Brain microvascular endothelial cell (primary cell): ENCODE measurements around the gene CAPG.
A peak's percentile ranks its signal among the peaks of the same experiment; 100 is the strongest.

Experiments
- DNase-seq: peaks from one replicate; pipeline ENCODE4 v3.0.0-alpha.2; 2020
- H3K27ac ChIP-seq: fragments of 250-450 bp; sonication (Bioruptor Pico); 2 replicates; pipeline ENCODE4 v1.5.1; 2020; ENCODE audit warnings: mild to moderate bottlenecking, moderate library complexity
- H3K27me3 ChIP-seq: fragments of 250-450 bp; sonication (Bioruptor Pico); replicated peaks from 2 replicates; pipeline ENCODE4 v1.5.1; 2020; ENCODE audit warnings: mild to moderate bottlenecking
- H3K36me3 ChIP-seq: fragments of 250-450 bp; sonication (Bioruptor Pico); replicated peaks from 2 replicates; pipeline ENCODE4 v1.5.1; 2020; ENCODE audit warnings: mild to moderate bottlenecking
- H3K4me3 ChIP-seq: 2 replicates; pipeline ENCODE4 v1.5.1; 2011; ENCODE audit warnings: low read depth, mild to moderate bottlenecking, control low read depth, low read length, moderate library complexity
- in situ Hi-C: cut with HindIII; loops from 2 replicates; pipeline ENCODE4 v1.10.0; 2017; ENCODE audit warnings: low sequenced_read_pairs, low pct_ligation_motif_present
- TF ChIP-seq, protein P1 (sequence below): IDR thresholded peaks from 2 replicates; pipeline ENCODE4 v1.5.1; 2011; ENCODE audit warnings: low read depth, mild to moderate bottlenecking, moderate library complexity, low read length, control low read depth, inconsistent platforms; ENCODE audit errors: missing control alignments

CAPG gene

DNA sequence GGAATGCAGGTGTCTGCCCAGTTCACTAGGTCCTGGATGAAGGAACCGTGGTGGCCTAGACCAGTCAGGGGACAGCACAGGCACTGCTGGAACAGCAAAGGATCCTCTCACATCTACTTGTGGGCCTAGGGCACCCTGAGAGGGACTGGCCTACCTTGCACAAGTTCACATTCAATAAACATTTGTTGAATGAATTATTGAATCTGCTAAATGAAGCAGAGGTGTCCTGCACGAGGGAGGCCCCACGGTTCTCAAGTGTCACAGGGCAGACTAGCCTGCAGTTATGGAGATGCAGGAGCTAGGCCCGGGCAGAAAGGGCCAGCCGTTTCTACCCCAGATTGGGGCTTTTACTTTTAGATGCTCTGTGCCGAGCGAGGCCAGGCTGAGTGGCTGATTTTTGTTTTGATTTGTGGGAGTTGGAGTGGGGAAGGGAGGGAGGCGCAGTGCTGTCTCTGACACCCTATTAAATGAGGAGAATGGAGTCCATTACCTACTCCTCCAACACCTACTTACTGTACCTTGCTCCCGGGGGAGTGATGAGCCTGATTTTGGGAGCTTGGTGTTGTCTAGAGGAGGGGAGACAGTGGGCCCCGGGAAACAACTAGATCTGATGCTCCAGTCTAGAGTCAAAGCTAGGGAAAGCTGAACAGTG lies 26.8 kb upstream of the CAPG start:
- TF ChIP-seq, protein P1, sequence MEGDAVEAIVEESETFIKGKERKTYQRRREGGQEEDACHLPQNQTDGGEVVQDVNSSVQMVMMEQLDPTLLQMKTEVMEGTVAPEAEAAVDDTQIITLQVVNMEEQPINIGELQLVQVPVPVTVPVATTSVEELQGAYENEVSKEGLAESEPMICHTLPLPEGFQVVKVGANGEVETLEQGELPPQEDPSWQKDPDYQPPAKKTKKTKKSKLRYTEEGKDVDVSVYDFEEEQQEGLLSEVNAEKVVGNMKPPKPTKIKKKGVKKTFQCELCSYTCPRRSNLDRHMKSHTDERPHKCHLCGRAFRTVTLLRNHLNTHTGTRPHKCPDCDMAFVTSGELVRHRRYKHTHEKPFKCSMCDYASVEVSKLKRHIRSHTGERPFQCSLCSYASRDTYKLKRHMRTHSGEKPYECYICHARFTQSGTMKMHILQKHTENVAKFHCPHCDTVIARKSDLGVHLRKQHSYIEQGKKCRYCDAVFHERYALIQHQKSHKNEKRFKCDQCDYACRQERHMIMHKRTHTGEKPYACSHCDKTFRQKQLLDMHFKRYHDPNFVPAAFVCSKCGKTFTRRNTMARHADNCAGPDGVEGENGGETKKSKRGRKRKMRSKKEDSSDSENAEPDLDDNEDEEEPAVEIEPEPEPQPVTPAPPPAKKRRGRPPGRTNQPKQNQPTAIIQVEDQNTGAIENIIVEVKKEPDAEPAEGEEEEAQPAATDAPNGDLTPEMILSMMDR, result no peak
- in situ Hi-C loops, result no loop called here
- H3K4me3 ChIP-seq, result no peak overlapping the region
- no peak for DNase-seq
- H3K27ac ChIP-seq, result peak overlapping the region; percentile 55
- H3K27me3 ChIP-seq, result no peaks in the 10 kb centered on the region
- H3K36me3 ChIP-seq, result no peaks in the 10 kb centered on the region

DNA sequence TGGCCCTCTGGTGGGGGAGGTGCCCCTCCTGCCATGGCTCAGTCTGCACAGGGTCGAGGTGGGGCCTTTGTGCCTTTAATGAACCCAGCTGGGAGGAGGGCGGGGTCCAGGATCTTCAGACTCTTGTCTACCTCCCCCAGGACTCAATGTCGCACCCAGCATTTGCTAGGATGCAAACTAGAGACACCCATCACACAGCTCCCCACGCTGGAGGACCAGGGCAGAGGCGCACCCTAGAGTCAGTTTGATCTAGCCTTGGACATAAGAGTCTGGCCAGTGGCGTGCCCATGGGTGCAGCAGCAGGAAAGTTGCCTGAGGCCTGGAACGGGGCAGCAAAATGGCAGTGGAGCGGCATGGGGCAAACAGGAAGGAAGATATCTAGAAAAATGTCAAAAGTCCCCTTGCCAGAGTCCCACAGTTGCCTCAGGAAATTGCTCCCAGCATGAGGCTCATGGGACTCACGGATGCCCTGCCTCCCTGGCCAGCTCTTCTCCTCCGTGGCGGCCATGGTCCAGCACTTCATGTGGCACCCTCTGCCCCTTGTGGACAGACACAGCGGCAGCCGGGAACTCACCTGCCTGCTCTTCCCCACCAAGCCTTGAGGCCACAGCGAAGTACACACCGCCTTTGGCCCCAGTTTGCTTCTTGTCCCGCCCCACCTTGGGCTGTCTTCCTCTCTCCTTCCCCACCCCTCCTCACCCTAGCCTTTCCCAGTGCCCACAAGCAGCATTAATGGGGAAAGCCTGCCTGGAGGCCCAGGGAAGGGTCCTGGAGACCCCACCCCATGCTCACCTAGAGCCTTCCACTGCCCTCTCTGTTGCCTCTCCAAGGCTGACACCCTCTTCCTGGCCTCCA lies 26.0 kb upstream of the CAPG start:
- H3K36me3 ChIP-seq, result no peaks in the 10 kb centered on the region
- H3K27ac ChIP-seq, result no peak overlapping the region
- TF ChIP-seq, protein P1, result no peak
- H3K4me3 ChIP-seq, result no peak overlapping the region
- in situ Hi-C loops, result no loop called here
- no peaks in the 10 kb centered on the region for H3K27me3 ChIP-seq
- DNase-seq, result no peak

DNA sequence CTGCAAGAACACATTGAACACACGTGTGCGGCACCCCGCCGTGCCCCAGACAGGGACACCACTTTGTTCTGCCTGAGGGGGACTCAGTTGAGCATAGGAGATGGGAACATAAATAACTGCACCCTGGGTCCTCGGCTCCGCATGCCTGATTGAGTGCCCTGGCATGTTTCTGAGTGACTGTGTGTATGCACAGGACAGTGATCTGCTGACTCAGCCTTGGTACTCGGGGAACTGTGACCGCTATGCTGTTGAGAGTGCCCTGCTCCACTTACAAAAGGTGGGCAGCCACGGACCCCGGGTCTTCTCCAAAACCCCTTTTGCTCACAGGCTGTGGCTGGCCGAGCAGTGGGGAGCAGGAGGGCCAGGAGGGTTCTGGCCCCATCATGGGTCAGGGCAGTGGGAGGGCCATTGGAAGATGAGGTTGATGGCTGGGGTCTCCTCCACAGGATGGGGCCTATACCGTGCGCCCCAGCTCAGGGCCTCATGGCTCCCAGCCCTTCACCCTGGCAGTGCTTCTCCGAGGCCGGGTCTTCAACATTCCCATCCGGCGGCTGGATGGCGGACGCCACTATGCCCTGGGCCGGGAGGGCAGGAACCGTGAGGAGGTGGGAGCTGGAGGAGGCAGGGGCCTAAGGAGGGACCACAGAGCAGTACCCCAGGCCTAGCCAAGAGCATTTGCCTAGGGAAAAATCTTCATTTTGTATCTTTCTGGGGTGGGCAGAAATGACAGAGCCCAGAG lies 25.2 kb upstream of the CAPG start:
- in situ Hi-C loops, result no loop called here
- no peaks in the 10 kb centered on the region for H3K36me3 ChIP-seq
- TF ChIP-seq, protein P1, result no peak
- DNase-seq, result no peak
- H3K4me3 ChIP-seq, result no peak overlapping the region
- H3K27ac ChIP-seq, result no peak overlapping the region
- H3K27me3 ChIP-seq, result no peaks in the 10 kb centered on the region

DNA sequence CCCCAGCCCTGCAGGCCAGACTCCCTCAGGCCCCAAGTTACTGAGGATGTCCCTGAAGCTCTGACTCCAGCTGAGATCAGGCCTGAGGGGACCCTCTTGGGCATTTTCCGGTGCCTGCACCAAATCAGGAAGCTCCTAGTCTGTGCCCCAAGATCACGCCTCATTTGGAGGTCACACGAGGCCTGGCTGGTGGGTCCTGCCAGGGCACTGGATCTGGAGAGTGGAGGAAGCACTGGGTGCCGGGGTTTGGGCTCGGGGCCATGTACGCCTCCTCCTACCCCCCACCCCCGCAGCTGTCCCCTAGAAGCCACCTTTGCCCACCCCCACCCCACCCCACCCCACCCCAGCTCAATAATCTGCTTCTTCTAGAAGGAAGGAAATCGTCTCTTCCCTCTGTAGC lies 24.5 kb upstream of the CAPG start:
- DNase-seq, result no peak
- in situ Hi-C loops, result no loop called here

DNA sequence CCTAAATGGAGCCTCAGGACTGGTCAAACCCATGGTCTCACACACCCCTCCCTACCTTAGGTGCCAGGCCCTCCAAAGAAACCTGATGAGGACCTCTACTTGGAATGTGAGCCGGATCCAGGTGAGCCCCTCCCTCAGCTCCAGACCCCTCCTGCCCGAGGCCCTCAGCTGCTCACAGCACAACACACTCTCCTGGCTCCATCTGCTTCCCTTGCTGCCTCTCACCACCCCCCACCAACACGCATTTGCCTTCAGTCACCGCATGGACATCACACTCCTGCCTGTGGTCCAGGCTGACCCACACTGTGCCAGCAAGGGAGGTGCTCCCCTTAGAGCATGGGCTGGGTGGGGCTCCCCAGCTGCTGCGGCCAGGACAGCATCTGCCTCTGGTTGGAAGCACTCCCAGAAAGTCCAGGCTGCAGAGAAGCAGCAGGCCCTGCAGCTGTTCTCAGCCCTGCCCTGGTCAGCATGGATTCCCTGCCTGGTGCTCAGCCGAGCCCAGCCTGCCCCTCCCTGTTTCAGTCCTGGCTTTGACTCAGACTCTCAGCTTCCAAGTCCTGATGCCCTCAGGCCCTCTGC lies 23.4 kb upstream of the CAPG start:
- in situ Hi-C loops, result no loop called here
- DNase-seq, result no peak
- no peak overlapping the region for H3K27ac ChIP-seq
- H3K4me3 ChIP-seq, result no peak overlapping the region
- no peaks in the 10 kb centered on the region for H3K36me3 ChIP-seq
- no peaks in the 10 kb centered on the region for H3K27me3 ChIP-seq
- TF ChIP-seq, protein P1, result no peak

More for the DNA sequence above, 24.5 kb upstream of the CAPG start:
- H3K27me3 ChIP-seq, result no peaks in the 10 kb centered on the region
- no peaks in the 10 kb centered on the region for H3K36me3 ChIP-seq
- no peak overlapping the region for H3K4me3 ChIP-seq
- no peak overlapping the region for H3K27ac ChIP-seq
- TF ChIP-seq, protein P1, result no peak
